Measurements from ENCODE around the gene DPPA3. TPM values are rescaled to one million over a fixed set of nuclear protein-coding genes. Genes with fewer than 3 reads are reported as not detected.
A peak's percentile ranks its signal among the peaks of the same experiment; 100 is the strongest.
"Not testable (repeated sequence)": the region's sequence is repeated elsewhere in the genome, so short reads cannot be mapped to it uniquely, and the experiment has no call there.

Gene DPPA3
- not detected for total RNA-seq

DNA sequence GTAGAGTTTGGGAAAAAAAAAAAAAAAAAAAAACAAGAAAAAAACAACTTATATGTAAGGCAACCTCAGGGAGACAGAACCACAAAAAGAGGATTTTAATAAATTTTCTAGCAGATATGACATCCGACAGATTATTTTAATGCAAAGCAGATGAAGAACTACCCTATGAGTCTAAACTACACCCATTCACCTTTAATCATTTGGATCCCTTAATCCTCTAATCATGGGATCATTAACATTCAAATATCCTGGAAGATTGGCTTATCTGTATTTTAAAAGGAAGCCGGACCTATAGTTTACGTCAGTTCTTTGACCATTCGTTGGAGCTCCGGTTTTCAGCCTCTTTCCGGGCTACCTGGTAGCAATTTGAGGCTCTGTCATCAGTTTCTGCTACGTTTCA lies at the start of gene DPPA3:
DPPA3 (plus strand) TSS at position 301 of the 400 bp plus-strand sequence. CDS start 138 bp downstream, outside the sequence.
- no peak within 1 kb of the TSS for H3K27ac ChIP-seq
- TF ChIP-seq POLR2A (IDR thresholded peaks at IDR 0.05), result no peak
- no peak for TF ChIP-seq EP300 (IDR thresholded peaks at IDR 0.05)
- TF ChIP-seq POLR2AphosphoS5 (IDR thresholded peaks at IDR 0.05), result no peak
- TF ChIP-seq, protein P1, sequence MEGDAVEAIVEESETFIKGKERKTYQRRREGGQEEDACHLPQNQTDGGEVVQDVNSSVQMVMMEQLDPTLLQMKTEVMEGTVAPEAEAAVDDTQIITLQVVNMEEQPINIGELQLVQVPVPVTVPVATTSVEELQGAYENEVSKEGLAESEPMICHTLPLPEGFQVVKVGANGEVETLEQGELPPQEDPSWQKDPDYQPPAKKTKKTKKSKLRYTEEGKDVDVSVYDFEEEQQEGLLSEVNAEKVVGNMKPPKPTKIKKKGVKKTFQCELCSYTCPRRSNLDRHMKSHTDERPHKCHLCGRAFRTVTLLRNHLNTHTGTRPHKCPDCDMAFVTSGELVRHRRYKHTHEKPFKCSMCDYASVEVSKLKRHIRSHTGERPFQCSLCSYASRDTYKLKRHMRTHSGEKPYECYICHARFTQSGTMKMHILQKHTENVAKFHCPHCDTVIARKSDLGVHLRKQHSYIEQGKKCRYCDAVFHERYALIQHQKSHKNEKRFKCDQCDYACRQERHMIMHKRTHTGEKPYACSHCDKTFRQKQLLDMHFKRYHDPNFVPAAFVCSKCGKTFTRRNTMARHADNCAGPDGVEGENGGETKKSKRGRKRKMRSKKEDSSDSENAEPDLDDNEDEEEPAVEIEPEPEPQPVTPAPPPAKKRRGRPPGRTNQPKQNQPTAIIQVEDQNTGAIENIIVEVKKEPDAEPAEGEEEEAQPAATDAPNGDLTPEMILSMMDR (IDR thresholded peaks at IDR 0.05), result no peak
- no peaks in the 10 kb centered on the region for H3K9me3 ChIP-seq
- DNase-seq (no peak), ATAC-seq (ENCODE audit: low FRiP score in 2 of 2) (no peak)
- H3K4me3 ChIP-seq, result no peak within 1 kb of the TSS
- H3K4me1 ChIP-seq, result no peaks in the 10 kb centered on the region
- no peaks in the 10 kb centered on the region for H3K27me3 ChIP-seq
- no peaks in the 10 kb centered on the region for H3K36me3 ChIP-seq
- 78 to 80% methylated on average over 7 of the region's 7 CpGs for WGBS, 2 donors

DNA sequence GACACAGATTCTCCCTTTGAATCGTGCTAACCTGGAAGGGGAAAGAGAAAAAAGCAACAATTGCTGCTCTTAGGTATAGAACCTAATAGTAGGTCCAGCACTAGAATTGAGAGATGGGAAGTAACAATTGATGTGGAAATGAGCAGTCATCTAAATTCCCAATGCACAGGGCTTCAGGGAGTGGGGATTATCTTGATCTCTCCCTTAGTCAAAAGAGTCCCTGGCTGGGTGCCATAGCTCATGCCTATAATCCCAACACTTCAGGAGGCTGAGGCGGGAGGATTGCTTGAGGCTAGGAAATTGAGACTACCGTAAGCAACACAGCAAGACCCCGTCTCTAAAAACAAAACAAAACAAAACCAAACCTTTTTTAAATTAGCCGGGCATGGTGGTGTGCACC lies 49.5 kb upstream of the DPPA3 start:
- Histone ChIP-seq H3K4me3 (no peak overlapping the region), H3K27me3 (no peaks in the 10 kb centered on the region), H3K4me1 (no peaks in the 10 kb centered on the region), H3K36me3 (no peaks in the 10 kb centered on the region), H3K27ac (no peak overlapping the region), H3K9me3 (no peaks in the 10 kb centered on the region)
- ATAC-seq (ENCODE audit: low FRiP score in 2 of 2) (no peak), DNase-seq (no peak)
- 79 to 86% methylated on average over 5 of the region's 5 CpGs for WGBS, 2 donors
- no peak for TF ChIP-seq POLR2A (IDR thresholded peaks at IDR 0.05)
- TF ChIP-seq EP300 (IDR thresholded peaks at IDR 0.05), result no peak
- no peak for TF ChIP-seq POLR2AphosphoS5 (IDR thresholded peaks at IDR 0.05)
- TF ChIP-seq, protein P1 (IDR thresholded peaks at IDR 0.05), result no peak

DNA sequence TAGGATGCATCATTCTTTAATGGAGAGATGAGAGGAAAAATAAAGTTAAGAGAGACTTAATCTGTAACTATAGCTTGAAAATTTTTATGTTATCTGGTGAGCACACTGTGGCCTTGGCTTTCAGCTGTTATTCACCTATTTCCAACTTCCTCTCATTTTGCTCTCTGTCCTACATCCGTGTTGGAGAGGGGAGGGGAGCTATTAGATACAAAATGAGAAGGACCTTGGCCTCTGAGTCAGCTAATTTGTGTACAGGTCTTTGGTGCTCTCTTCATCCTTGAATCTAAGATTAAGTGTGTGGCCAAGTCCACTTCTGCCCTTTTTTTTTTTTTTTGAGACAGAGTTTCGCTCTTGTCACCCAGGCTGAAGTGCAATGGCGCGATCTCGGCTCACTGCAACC lies 44.6 kb upstream of the DPPA3 start:
- Histone ChIP-seq H3K36me3 (no peaks in the 10 kb centered on the region), H3K4me1 (no peaks in the 10 kb centered on the region), H3K27ac (no peak overlapping the region), H3K9me3 (no peaks in the 10 kb centered on the region), H3K27me3 (no peaks in the 10 kb centered on the region), H3K4me3 (no peak overlapping the region)
- DNase-seq (no peak), ATAC-seq (ENCODE audit: low FRiP score in 2 of 2) (no peak)
- WGBS, 2 donors, result 84 to 91% methylated on average over 5 of the region's 5 CpGs
- no peak for TF ChIP-seq POLR2AphosphoS5 (IDR thresholded peaks at IDR 0.05)
- no peak for TF ChIP-seq EP300 (IDR thresholded peaks at IDR 0.05)
- no peak for TF ChIP-seq POLR2A (IDR thresholded peaks at IDR 0.05)
- TF ChIP-seq, protein P1 (IDR thresholded peaks at IDR 0.05), result no peak

DNA sequence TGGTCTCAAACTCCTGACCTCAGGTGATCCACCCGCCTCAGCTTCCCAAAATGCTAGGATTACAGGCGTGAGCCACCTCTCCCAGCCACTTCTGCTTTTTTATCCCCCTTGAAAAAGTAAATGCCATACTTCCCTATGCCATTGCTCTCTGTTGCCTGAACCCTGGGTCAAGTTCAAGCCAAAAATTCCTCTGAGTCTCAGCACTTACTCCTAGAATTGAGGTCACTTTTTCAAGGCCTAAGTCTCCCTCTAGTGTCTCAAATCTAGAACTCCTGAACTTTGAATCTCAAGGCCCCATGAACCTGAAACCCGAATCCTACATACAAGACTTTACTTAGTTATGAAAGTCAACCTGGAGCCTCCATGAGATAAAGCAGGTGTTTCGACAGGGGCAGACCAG lies 44.1 kb upstream of the DPPA3 start:
- Histone ChIP-seq H3K4me1 (no peaks in the 10 kb centered on the region), H3K27me3 (no peaks in the 10 kb centered on the region), H3K9me3 (no peaks in the 10 kb centered on the region), H3K36me3 (no peaks in the 10 kb centered on the region), H3K27ac (no peak overlapping the region), H3K4me3 (no peak overlapping the region)
- TF ChIP-seq POLR2A (IDR thresholded peaks at IDR 0.05), result no peak
- TF ChIP-seq EP300 (IDR thresholded peaks at IDR 0.05), result no peak
- TF ChIP-seq, protein P1 (IDR thresholded peaks at IDR 0.05), result no peak
- TF ChIP-seq POLR2AphosphoS5 (IDR thresholded peaks at IDR 0.05), result no peak
- 68 to 74% methylated on average over 4 of the region's 4 CpGs for WGBS, 2 donors
- ATAC-seq (ENCODE audit: low FRiP score in 2 of 2), result no peak
- DNase-seq, result no peak

DNA sequence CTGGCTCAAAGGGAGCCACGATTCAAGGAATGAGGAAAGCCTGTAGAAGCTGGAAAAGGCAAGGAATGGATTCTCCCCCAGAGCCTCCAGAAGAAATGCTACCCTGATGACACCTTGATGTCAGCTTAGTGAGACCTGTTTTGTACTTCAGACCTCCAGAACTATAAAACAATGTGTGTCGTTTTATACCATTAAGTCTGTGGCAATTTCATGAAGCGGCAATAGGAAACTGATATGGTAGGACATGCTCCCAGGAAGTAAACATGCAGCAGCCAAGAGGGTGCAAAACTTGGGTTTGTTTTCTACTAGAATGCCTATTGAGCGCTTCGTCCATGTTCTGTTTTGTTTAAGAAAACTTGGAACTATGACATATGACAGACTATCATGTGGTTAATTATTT lies 43.1 kb upstream of the DPPA3 start:
- no peak overlapping the region for H3K27ac ChIP-seq
- ATAC-seq (ENCODE audit: low FRiP score in 2 of 2) (no peak), DNase-seq (no peak)
- H3K36me3 ChIP-seq, result no peaks in the 10 kb centered on the region
- TF ChIP-seq EP300 (IDR thresholded peaks at IDR 0.05), result no peak
- TF ChIP-seq, protein P1 (IDR thresholded peaks at IDR 0.05), result no peak
- TF ChIP-seq POLR2A (IDR thresholded peaks at IDR 0.05), result no peak
- no peak for TF ChIP-seq POLR2AphosphoS5 (IDR thresholded peaks at IDR 0.05)
- no peak overlapping the region for H3K4me3 ChIP-seq
- H3K9me3 ChIP-seq, result no peaks in the 10 kb centered on the region
- WGBS, 2 donors, result 70 to 80% methylated on average over 5 of the region's 5 CpGs
- H3K4me1 ChIP-seq, result no peaks in the 10 kb centered on the region
- H3K27me3 ChIP-seq, result no peaks in the 10 kb centered on the region

DNA sequence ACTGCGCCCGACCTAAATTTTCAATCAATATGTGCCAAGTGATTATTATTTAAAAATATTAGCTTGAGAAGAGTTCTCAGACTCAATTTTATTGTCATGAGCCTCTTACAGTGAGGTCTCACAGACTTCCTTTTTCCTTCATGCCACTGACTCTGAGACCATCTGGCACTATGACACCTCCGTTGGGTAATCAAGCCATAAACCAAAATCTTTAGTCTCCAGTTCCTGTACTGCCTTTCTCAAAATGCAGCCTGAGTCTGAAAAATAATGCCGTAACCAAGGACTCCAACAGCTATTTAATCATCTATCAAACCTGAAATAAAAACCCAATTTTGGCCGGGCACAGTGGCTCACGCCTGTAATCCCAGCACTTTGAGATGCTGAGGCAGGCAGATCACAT lies 35.8 kb upstream of the DPPA3 start:
- not testable (repeated sequence) for H3K4me3 ChIP-seq, H3K4me1 ChIP-seq, H3K27ac ChIP-seq, H3K9me3 ChIP-seq, DNase-seq, H3K27me3 ChIP-seq, H3K36me3 ChIP-seq
- 52 to 64% methylated on average over 6 of the region's 6 CpGs for WGBS, 2 donors
- ATAC-seq (ENCODE audit: low FRiP score in 2 of 2), result peak in 1 of 2 donors; percentile 45

Data from upper lobe of left lung (tissue), 6 donors.